Caki2 (cell line): ENCODE results near the gene PJVK. TPM values are rescaled to one million over a fixed set of nuclear protein-coding genes. Genes with fewer than 3 reads are reported as not detected.
"Not testable (repeated sequence)": the region's sequence is repeated elsewhere in the genome, so short reads cannot be mapped to it uniquely, and the experiment has no call there.

Experiments
- DNase-seq: peaks from one replicate; pipeline ENCODE4 v3.0.0-alpha.2; 2015; ENCODE audit warnings: low read depth
- in situ Hi-C: cut with HindIII; loops from 2 replicates; pipeline ENCODE4 v1.10.0; 2016; ENCODE audit warnings: low sequenced_read_pairs, low pct_unique_long_range_greater_than_20kb, mixed read lengths
- total RNA-seq: library from RNA; depleted of rRNA; stranded (reverse); fragments of >200 nt; shearing (Covaris generic); gene quantifications from 2 replicates; pipeline ENCODE4 v1.2.3, GENCODE V29; 2014; ENCODE audit warnings: low replicate concordance

The PJVK gene
- total RNA-seq, 1 experiment from 2014 or later = 4.7 TPM

DNA sequence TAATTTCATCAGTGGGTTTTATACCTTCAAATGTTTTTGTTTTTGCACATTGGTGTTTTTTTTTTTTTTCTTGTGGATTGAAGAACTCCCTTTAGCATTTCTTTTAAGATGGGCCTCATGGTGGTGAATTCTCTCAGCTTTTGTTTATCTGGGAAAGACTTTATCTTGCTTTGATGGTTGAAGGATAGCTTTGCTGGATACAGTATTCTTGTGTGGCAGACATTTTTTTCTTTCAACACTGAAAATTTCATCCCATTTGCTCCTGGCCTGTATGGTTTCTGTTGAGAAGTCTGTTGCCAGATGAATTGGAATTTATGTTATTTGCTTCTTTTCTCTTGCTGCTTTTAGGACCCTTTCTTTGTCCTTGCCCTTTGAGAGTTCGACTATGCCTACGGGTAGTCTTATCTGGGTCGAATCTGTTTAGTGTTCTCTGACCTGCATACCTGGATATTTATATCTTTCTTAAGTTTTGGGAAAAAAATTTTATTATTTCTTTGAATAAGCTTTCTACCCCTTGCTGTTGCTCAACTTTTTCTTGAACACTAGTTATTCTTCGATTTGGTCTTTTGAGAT, 25.8 kb upstream of the PJVK start:
- DNase-seq = no peak
- in situ Hi-C loops = no loop called here

GRCh38 chr2:178426388-178426787, 24.8 kb upstream of the PJVK start:
- DNase-seq = no peak

GRCh38 chr2:178427458-178427857, 23.7 kb upstream of the PJVK start:
- no peak for DNase-seq
- in situ Hi-C loops = no loop called here

More at GRCh38 chr2:178426388-178426787, 24.8 kb upstream of the PJVK start:
- in situ Hi-C loops = no loop called here

GRCh38 chr2:178428396-178428806, 22.8 kb upstream of the PJVK start:
- in situ Hi-C loops = no loop called here
- no peak for DNase-seq

- in situ Hi-C loops = no loop called here
- no peak for DNase-seq
Measured at GRCh38 chr2:178429336-178429735, 21.8 kb upstream of the PJVK start.

GRCh38 chr2:178436662-178437061, 14.5 kb upstream of the PJVK start:
- no peak for DNase-seq
- in situ Hi-C loops = no loop called here

DNA sequence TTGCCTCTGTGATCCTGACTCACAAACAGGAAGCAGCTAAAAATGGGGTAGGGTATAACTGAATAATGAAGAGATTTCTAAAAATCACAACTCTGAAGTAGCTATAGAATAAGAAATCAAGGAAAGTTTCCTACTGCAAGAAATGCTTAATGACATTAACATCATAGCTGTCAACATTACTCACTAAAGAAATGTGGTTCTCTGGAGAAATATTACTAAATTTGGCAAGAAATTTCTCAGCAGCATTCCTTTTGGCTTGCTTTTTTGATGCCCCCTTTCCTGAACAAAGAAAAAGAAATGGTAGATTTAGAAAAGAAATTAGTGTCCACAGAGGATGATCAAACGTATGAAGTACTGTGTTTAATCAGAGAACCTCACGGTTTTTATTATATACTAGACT, 9.8 kb upstream of the PJVK start:
- in situ Hi-C loops = no loop called here
- no peak for DNase-seq

- DNase-seq = no peak
- in situ Hi-C loops = no loop called here
Measured at GRCh38 chr2:178448968-178449661, 2.1 kb upstream of the PJVK start.

DNA sequence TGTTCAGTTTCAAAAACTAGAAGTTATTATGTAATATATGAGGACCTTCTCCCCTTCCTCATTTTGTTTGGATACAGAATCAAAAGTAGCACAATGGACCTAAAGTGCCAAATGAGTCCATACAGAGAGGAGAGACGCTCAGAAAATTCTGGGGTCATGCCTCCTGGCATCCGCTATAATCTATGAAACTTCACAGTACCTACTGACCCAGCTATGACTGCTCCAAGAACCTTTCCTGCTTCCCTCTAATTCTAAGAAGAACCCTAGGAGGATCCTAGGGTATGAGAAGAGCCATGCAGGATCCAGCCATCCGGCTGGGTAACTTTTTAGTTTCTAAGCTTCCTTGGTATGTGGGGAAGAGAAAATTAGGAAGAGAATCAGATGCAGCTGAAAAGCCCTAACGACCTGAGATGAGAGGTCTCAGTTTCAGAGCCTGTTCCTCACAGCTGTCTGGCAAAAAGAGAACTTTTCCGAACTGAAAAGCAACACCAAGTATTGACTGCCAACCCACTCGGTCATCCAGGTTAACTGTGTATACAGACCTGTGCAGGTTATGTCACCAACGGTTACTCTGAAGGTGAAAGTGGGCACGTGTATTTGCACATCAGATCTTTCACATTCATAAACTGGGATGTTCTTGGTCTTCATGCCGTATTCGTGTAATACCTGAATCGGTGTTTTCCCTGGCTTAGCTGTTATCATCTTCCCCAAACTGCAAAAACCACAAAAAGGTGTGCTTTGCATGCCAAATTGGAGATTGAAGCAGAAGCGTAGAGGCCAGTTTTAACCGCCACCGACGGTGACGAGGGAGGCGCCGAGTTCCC, 1.3 kb upstream of the PJVK start:
- in situ Hi-C loops = no loop called here
- no peak for DNase-seq

- DNase-seq = no peak
- in situ Hi-C loops = no loop called here
Measured at GRCh38 chr2:178450524-178450773, 729 bp upstream of the PJVK start.

GRCh38 chr2:178452334-178452733, 1.2 kb downstream of the PJVK start:
- DNase-seq = no peak
- in situ Hi-C loops = no loop called here

DNA sequence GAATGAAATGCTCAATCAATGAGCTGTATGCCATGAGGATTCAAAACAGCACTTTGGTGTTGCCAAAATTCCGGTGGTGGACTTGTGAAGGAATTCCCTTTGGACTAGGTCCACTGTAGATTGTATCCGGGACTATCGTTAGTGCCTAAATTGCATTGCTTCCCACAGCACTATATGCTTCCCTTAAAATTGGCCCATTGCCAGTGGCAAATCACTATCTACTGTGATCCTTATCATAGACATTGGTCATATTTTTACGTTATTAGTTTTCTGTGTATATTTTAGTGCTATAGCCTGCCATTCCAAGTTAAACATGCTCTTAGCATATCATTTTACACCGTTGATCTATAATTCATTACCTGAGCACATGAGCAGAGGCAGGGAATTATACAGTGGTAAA, 1.7 kb downstream of the PJVK start:
- in situ Hi-C loops = no loop called here
- DNase-seq = no peak

GRCh38 chr2:178455947-178456346, 4.8 kb downstream of the PJVK start:
- in situ Hi-C loops = no loop called here
- DNase-seq = no peak

DNA sequence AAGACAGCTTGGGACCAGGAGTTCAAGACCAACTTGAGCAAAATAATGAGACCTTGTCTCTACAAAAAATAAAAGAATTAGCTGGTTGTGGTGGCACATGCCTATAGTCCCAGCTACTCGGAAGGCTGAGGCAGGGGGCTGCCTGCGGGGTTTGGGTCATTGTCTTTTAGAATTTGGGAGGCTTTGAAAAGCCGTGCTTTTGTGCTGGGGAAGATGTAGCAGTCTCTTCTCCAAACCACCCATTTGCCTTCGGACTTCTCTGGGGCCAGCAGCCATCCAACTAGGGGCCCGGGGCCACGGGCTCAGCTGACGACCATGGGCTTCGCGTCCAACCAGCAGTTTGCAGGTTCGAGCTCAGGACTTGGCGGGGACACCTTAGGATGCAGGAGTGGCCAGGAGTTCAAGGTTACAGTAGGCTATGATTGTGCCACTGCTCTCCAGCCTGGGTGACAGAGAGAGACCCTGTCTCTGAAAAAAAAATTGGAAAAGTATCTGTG, 6.3 kb downstream of the PJVK start:
- in situ Hi-C loops = no loop called here
- no peak for DNase-seq

DNA sequence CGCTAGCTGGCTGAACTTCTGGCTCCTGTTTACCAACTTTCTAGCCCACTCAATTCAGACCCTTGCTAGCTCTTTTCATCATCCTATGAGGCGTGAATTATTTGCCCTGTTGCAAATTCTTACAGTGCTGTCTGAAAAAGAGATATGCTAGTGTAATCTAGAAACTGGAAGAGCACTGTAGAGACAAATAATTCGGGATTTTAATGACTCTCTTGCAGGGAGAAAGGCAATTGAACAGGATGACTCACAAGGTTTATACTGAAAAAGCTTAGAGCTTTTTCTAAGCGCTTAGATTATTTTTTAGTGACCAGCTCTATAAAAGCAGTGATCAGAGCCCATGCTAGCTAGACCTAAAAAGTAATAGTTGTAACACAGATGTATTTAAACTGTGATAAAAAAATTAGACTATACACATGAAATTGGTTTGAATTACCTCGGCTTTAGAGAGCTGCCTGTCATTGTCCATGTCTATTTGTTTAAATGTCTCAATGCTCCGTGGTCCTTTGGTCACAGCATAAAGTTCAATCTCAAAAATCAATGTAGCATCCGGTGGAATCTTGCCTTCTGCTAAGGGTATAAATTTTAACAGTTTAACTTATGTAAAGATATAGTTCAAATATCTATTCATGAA, 18.2 kb downstream of the PJVK start:
- in situ Hi-C loops = no loop called here
- DNase-seq = no peak

- in situ Hi-C loops, DNase-seq: not testable (repeated sequence)
Measured at GRCh38 chr2:178471313-178471712, 20.1 kb downstream of the PJVK start.

DNA sequence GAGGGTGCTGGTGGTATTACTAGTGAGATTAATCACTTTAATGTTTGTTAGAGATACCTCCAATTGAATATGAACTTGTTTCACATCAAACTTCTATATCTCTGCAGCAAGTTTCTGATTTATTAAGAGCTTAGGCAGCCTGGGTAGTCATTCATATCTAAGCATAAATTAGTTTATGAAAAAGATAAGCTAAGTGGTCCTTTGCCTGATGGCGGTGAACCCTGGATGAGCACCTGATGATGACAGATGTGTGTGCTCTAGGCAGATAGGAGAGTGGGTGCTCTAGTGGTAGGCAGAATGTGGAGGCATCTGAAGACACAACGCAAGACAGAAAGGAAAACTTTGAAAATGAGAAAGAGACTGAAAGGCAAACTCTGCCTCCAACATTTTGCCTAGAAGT, 22.2 kb downstream of the PJVK start:
- in situ Hi-C loops = no loop called here
- DNase-seq = no peak

- no peak for DNase-seq
- in situ Hi-C loops = no loop called here
Measured at GRCh38 chr2:178473931-178474330, 22.8 kb downstream of the PJVK start.

DNA sequence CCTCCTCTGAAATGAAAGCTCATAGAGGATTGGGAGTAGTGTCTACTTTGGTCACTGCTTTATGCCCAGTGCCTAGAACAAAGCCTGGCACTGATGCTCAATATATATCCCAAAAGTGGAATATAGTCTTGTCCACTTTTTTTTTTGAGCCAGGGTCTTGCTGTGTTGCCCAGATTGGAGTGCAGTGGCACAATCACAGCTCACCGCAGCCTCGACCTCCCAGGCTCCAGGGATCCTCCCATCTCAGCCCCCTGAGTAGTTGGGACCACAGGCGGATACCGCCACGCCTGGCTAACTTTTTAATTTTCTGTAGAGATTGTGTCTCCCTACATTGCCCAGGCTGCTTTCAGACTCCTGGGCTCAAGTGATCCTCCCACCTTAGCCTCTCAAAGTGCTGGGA, 23.4 kb downstream of the PJVK start:
- DNase-seq = no peak
- in situ Hi-C loops = no loop called here
